Limb (tissue), 2 donors: ENCODE results near the gene NTN5.
"Not testable (repeated sequence)": the region's sequence is repeated elsewhere in the genome, so short reads cannot be mapped to it uniquely, and the experiment has no call there.

Experiments used
- DNase-seq, 2 donors: peaks; one replicate each; pipeline ENCODE4 v3.0.0-alpha.2; 2016; ENCODE audit errors: extremely low spot score in 2 of 2

The NTN5 gene

DNA sequence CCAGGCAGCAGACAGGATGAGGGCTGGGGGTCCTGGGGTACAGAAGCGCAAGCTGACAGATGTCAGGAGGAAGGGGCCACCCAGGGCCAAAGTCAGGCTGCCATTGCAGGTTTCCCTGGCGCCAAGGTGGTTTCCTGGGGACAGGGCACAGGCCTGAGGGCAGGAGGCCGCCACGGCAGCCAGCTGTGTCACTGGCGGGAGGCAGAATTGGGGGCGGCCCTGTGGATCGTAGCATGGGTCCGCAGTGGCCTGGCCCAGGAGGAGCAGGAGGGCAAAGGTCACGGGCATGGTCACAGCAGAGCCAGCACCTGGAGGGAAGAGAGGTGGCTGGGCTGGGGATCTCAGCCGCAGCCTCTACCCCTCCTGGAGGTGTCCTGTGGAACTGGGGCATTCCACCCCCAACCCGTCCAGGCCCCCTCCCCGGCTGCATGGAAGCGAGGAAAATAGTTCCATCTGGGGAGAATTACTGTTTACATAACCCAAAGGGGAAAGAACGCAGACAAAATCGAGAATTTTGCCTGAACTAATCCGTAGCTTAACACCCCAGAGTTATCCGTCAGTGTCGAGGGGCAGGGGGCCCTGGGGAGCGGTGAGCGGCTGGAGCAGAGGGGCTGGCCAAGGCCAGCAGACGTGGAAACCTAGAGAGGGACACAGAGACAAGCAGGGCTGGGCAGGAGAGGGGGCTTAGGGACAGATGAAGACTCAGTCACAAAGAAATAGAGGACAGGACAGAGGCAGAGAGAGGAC lies 1.9 kb downstream of the NTN5 start:
- DNase-seq: peak in 1 of 2 donors; percentile 13

GRCh38 chr19:48669903-48670668 lies 2.7 kb downstream of the NTN5 start:
- DNase-seq: no peak

DNA sequence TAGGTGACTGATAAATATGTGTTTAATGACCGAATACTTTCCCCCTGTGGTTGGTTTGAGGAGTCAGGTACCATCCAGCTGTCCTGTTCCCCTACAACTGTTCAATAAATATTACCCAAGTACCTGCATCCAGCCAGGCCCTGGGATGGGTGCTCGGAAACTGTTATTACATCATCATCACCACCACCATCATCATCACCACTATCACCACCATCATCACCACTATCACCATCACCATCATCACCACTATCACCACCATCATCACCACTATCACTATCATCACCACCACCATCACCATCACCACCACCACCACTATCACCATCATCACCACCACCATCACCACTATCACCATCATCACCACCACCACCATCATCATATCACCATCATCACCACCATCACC lies 4.1 kb downstream of the NTN5 start:
- no peak for DNase-seq

GRCh38 chr19:48668332-48668731 lies 4.5 kb downstream of the NTN5 start:
- no peak for DNase-seq

DNA sequence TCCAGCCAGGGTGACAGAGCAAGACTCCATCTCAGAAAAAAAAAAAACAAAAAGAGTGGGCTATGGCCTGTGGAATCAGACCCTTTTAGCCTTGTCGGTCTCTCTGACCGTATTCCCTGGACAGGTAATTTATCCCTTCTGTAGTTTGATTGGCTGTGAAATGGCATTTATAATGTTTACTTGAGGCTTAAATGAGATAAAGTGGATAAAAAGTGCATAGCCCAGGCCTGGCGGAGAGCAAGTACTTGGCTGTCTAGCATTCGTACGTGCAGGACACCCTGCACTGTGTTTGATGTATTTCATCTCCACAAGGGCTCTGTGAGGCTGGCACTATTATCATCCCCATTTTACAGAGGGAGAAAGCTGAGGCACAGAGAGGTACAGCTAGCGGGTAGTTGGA lies 7.0 kb downstream of the NTN5 start:
- DNase-seq: no peak

DNA sequence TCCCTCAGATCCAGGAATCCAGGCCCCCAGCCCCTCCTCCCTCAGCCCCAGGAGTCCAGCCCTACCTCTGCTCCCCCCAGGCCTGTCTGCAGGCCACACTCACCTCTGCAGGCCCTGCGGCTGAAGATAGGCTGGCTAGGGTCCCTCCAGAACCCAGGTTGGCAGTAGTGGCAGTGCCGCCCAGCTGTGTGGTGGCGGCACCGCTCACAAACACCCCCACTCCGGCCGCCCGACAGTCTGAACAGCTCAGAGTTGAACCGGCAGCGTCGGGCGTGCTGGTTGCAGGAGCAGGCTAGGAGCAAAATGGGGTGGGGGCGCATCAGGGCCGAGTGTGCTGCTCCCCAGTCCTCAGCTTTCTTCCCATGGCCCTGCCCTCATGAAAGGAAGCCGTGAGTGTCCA lies 8.3 kb downstream of the NTN5 start:
- no peak for DNase-seq

GRCh38 chr19:48663667-48664066 lies 9.2 kb downstream of the NTN5 start:
- DNase-seq: no peak

DNA sequence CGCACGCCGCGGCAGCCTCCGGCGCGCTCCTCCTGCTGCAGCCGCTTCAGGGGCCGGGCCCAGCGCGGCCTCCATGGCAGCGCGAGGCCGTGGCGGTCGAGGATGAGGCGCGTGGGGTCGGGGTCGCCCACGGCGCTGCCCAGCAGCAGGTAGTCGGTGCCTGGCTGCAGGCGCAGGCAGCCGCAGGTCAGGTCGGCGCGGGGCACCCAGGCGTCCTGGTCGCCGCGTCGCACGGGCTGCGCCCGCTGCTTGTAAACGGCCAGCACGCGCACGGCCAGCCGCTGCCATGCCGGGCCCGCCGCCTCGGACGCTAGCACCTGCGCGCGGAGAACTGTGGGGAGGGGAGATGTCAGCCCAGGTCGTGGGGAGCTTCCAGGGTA lies 11.1 kb downstream of the NTN5 start:
- DNase-seq: no peak

GRCh38 chr19:48660852-48661710 lies 11.7 kb downstream of the NTN5 start:
- peak; percentile 65 to 66 for DNase-seq

- DNase-seq: no peak
Observed at GRCh38 chr19:48659768-48660167, 13.0 kb downstream of the NTN5 start.

GRCh38 chr19:48658483-48658882 lies 14.3 kb downstream of the NTN5 start:
- no peak for DNase-seq

DNA sequence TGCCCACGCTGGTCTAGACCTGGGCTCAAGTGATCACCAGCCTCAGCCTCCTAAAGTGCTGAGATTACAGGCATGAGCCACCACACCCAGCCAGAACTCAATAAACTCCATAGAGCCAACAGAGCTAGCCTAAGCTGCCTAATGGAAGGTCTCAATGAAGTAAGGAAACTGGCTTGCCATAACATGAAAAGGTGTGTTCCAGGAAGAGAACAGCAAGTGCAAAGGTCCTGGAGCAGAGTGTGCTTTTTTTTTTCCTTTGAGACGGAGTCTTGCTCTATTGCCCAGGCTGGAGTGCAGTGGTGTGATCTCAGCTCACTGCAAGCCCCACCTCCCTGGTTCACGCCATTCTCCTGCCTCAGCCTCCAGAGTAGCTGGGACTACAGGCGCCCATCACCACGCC lies 15.0 kb downstream of the NTN5 start:
- not testable (repeated sequence) for DNase-seq

- no peak for DNase-seq
Observed at GRCh38 chr19:48656840-48657474, 15.9 kb downstream of the NTN5 start.

GRCh38 chr19:48654299-48655059 lies 18.3 kb downstream of the NTN5 start:
- DNase-seq: peak; percentile 72 to 84

- no peak for DNase-seq
Observed at GRCh38 chr19:48651683-48652048, 21.2 kb downstream of the NTN5 start.

DNA sequence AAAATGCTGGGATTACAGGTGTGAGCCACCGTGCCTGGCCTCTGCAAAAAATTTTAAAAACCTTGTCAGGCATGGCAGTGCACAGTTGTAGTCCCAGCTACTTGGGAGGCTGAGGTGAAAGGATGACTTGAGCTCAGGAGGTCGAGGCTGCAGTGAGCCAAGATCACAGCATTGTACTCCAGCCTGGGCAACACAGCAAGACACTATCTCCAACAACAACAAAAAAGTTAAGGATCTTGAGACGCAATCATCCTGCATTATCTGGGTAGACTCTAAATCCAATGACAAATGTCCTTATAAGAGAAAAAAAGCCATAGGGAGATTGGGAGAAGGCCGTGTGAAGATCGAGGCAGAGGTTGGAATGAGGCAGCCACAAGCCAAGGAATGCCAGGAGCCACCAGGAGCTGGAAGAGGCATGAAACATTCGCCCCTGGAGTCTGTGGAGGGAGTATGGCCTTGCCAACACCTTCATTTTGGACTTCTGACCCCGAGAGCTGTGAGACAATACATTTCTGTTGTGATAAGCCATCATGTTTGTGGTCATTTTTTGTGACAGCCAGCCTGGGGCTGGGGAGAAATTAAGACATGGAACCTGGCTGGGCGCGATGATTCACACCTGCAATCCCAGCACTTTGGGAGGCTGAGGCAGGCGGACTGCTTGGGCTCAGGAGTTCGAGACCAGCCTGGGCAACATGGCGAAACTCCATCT lies 21.7 kb downstream of the NTN5 start:
- DNase-seq: no peak

- DNase-seq: no peak
Observed at GRCh38 chr19:48648134-48648533, 24.7 kb downstream of the NTN5 start.

DNA sequence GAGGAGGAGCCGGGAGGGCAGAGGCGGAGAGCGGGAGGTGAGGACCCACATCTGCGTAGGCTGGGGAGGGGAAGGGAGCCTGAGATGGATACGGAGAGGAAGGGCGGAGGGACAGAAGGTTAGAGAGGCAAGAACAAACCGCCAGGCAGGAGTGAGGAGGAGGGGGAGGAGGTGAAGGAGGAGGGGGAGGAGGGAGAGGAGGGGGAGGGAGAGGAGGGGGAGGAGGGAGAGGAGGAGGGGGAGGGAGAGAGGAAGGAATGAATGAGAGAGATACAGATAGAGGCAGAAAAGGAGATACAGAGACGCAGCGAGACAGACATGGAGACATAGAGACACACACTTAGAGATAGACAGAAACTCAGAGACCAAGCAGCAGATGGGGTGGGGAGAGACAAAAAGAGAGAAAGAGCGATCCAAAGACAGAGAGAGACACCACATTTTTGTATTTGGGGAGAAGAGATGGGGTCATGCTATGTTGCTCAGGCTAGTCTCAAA lies 26.0 kb downstream of the NTN5 start:
- DNase-seq: peak in 1 of 2 donors; percentile 94

GRCh38 chr19:48646001-48646721 lies 26.7 kb downstream of the NTN5 start, which contains the start of gene CA11:
Gene CA11, minus strand, starts transcription at chr19:48646187. Its CDS starts 555 bp downstream, at chr19:48645632.
- DNase-seq: peak in 1 of 2 donors; percentile 97
